Esophagus muscularis mucosa (tissue), 4 donors: Measurements from ENCODE around the gene WNT9A. TPM values are rescaled to one million over a fixed set of nuclear protein-coding genes. Genes with fewer than 3 reads are reported as not detected.

Experiments
- DNase-seq: peaks from one replicate; pipeline ENCODE4 v3.0.0-alpha.2; 2017; ENCODE audit errors: extremely low spot score
- H3K27ac ChIP-seq, 4 donors: fragments of 200-600 bp; sonication (generic); replicated peaks in 1 of 4; 1 replicate in 3 of 4; 2 replicates in 1 of 4; pipeline ENCODE4 v1.5.1; 2016 to 2019; ENCODE audit warnings: mild to moderate bottlenecking in 1 of 4
- H3K27me3 ChIP-seq, 4 donors: fragments of 200-600 bp; sonication (generic); one replicate each; pipeline versions ENCODE4 v1.5.1 to v1.6.0; 2016 to 2019
- H3K36me3 ChIP-seq, 4 donors: fragments of 200-600 bp; sonication (generic); one replicate each; pipeline ENCODE4 v1.5.1; 2016 to 2019
- H3K4me1 ChIP-seq, 4 donors: fragments of 200-600 bp; sonication (generic); one replicate each; pipeline ENCODE4 v1.5.1; 2016 to 2019
- H3K4me3 ChIP-seq, 4 donors: fragments of 200-600 bp; sonication (generic); 1 replicate in 2 of 4; 2 replicates in 2 of 4; pipeline ENCODE4 v1.5.1; 2016 to 2019; ENCODE audit warnings: mild to moderate bottlenecking in 4 of 4, moderate library complexity in 1 of 4
- H3K9me3 ChIP-seq, 4 donors: fragments of 200-600 bp; sonication (generic); 1 replicate in 3 of 4; 2 replicates in 1 of 4; pipeline ENCODE4 v1.5.1; 2016 to 2019
- EP300 ChIP-seq: sonication (generic); formaldehyde crosslinking; IDR thresholded peaks from one replicate; pipeline ENCODE4 v1.6.1; 2017; ENCODE audit warnings: antibody characterized with exemption
- POLR2A ChIP-seq: fragments of 450-650 bp; IDR thresholded peaks from one replicate; pipeline ENCODE4 v1.6.1; 2017; ENCODE audit warnings: antibody characterized with exemption, moderate library complexity, mild to moderate bottlenecking, low read depth
- POLR2AphosphoS5 ChIP-seq, 2 donors: sonication (generic); formaldehyde crosslinking; IDR thresholded peaks; one replicate each; pipeline ENCODE4 v1.6.1; 2017; ENCODE audit warnings: antibody characterized with exemption in 2 of 2
- WGBS: methylation state at CpG from one replicate; pipeline ENCODE4 v1.1.5; 2018; 5-methylcytosine and 5-hydroxymethylcytosine counted together
- intact Hi-C: fragments of 100-400 bp; cut with DNase I; formaldehyde crosslinking; loops from one replicate; pipeline ENCODE4 v1.15.1; 2023
- total RNA-seq, 4 donors: library from RNA; depleted of rRNA; stranded (reverse); fragments of >200 nt; gene quantifications; one replicate each; pipeline versions ENCODE4 v1.1.0 to v1.2.1, GENCODE V29; 2016
- TF ChIP-seq, protein P1 (sequence below), 3 experiments: fragments of 200-600 bp in 2 of 3; fragments of 450-650 bp in 1 of 3; sonication (generic) in 2 of 3; IDR thresholded peaks; one replicate each; pipeline ENCODE4 v1.5.1; 2017 to 2019; ENCODE audit warnings: antibody characterized with exemption in 3 of 3, mild to moderate bottlenecking in 2 of 3, moderate library complexity in 1 of 3

The WNT9A gene
- total RNA-seq, 4 donors from 2014 or later: 7.5 to 18.1 (median 14.4) TPM

DNA sequence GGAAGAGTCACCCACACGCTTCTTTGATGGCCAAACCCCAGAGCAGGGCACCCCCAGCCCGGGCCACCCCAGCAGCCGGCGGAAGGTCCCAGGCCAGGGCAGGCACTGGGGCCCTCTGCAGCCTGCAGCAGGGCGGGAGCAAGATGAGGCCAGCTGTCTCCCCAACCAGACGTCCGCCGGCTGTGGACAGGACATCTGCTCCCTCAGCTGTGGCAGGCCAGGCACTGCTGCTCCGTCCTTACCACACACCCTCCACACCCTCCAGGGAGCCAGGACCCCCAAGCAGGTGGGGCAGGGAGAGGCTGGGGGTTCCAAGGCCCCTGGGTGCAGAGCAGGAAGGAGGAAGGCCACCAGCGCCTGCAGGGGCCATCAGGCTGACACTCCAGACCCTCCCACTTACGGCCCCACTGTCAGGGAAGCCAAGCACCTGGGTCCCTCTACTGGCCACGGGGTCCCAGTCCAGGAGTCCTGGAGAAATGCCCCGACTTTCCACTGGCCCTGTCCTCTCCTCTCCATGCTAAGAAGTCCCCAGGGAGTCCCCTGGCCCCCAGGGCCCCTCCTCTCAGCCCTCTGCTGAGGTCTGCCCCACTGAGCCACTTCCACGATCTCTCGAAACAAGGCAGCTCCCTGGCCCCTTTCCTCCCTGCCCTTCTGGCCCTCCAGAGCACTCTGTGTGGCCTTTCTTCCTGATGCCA is 5.6 kb downstream of the WNT9A start:
- peak overlapping the region in 3 of 4 donors; percentile 86 to 91 (median 89) for H3K27ac ChIP-seq

DNA sequence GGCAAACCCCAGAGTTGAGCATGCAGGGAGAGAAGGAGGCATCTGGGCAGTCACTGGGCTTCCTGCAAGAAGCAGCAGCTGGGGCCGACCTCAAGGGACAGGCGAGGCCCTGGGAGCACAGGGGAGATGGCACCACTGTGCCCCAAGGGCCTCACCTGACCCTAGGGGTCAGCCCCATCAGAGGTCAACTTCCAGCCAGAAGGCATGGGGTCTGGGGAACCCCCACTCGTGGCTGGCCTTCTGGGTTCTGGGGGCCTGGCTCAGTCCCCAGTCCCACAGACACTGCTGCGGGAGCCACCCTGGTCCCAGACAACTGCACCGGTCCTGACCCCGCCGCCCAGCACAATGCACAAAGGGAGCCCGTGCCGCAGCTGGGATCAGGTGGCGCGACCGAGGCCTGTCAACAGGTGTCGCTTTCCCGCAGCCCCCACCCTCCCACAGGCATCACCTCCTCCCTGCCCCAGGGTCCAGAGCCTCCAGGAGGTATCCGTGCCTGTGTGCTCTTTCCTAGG is 6.2 kb downstream of the WNT9A start:
- peak overlapping the region in 2 of 4 donors; percentile 9 to 67 for H3K4me3 ChIP-seq
- H3K27ac ChIP-seq: peak overlapping the region in 1 of 4 donors; percentile 89
- TF ChIP-seq EP300: no peak
- TF ChIP-seq POLR2AphosphoS5 (IDR thresholded peaks at IDR 0.05): no peak
- no peak for TF ChIP-seq POLR2A
- TF ChIP-seq, protein P1, sequence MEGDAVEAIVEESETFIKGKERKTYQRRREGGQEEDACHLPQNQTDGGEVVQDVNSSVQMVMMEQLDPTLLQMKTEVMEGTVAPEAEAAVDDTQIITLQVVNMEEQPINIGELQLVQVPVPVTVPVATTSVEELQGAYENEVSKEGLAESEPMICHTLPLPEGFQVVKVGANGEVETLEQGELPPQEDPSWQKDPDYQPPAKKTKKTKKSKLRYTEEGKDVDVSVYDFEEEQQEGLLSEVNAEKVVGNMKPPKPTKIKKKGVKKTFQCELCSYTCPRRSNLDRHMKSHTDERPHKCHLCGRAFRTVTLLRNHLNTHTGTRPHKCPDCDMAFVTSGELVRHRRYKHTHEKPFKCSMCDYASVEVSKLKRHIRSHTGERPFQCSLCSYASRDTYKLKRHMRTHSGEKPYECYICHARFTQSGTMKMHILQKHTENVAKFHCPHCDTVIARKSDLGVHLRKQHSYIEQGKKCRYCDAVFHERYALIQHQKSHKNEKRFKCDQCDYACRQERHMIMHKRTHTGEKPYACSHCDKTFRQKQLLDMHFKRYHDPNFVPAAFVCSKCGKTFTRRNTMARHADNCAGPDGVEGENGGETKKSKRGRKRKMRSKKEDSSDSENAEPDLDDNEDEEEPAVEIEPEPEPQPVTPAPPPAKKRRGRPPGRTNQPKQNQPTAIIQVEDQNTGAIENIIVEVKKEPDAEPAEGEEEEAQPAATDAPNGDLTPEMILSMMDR (IDR thresholded peaks at IDR 0.05): no peak
- no peaks in the 10 kb centered on the region for H3K9me3 ChIP-seq
- no peak for DNase-seq
- WGBS: 100% methylated on average over 3 of the region's 15 CpGs
- intact Hi-C loops: no loop called here
- no peaks in the 10 kb centered on the region for H3K27me3 ChIP-seq
- no peaks in the 10 kb centered on the region for H3K36me3 ChIP-seq
- H3K4me1 ChIP-seq: peaks cover 34 to 81% (median 79%) of the 10 kb centered on the region in 4 donors

More for the DNA sequence above, 5.6 kb downstream of the WNT9A start:
- no peak for TF ChIP-seq EP300
- TF ChIP-seq, protein P1 (IDR thresholded peaks at IDR 0.05): peak in 1 of 3 experiments; percentile 10
- TF ChIP-seq POLR2A: no peak
- no peaks in the 10 kb centered on the region for H3K27me3 ChIP-seq
- H3K4me3 ChIP-seq: peak overlapping the region in 2 of 4 donors; percentile 9 to 67
- no peak for DNase-seq
- peaks cover 40 to 87% (median 85%) of the 10 kb centered on the region in 4 donors for H3K4me1 ChIP-seq
- H3K9me3 ChIP-seq: no peaks in the 10 kb centered on the region
- no peaks in the 10 kb centered on the region for H3K36me3 ChIP-seq
- WGBS: 58% methylated on average over 9 of the region's 15 CpGs
- intact Hi-C loops: no loop called here

GRCh38 chr1:227940791-227941241 is 6.9 kb downstream of the WNT9A start:
- peak overlapping the region in 1 of 4 donors; percentile 89 for H3K27ac ChIP-seq
- no peaks in the 10 kb centered on the region for H3K9me3 ChIP-seq
- no peak for DNase-seq
- 86% methylated on average over 5 of the region's 17 CpGs for WGBS
- H3K4me3 ChIP-seq: no peak overlapping the region
- no peaks in the 10 kb centered on the region for H3K27me3 ChIP-seq
- intact Hi-C loops: no loop called here
- no peaks in the 10 kb centered on the region for H3K36me3 ChIP-seq
- TF ChIP-seq POLR2A (no peak), EP300 (no peak), POLR2AphosphoS5 (IDR thresholded peaks at IDR 0.05) (no peak)
- TF ChIP-seq, protein P1 (IDR thresholded peaks at IDR 0.05): no peak
- H3K4me1 ChIP-seq: peaks cover 26 to 74% (median 72%) of the 10 kb centered on the region in 4 donors

- DNase-seq: no peak
- TF ChIP-seq POLR2AphosphoS5 (IDR thresholded peaks at IDR 0.05): no peak
- no peak for TF ChIP-seq EP300
- TF ChIP-seq POLR2A: no peak
- TF ChIP-seq, protein P1 (IDR thresholded peaks at IDR 0.05): no peak
- intact Hi-C loops: no loop called here
- WGBS: 68% methylated on average over 7 of the region's 20 CpGs
- no peaks in the 10 kb centered on the region for H3K36me3 ChIP-seq
- peak overlapping the region in 3 of 4 donors; percentile 31 to 89 (median 33) for H3K27ac ChIP-seq
- H3K4me1 ChIP-seq: peaks cover 19 to 71% (median 68%) of the 10 kb centered on the region in 4 donors
- no peaks in the 10 kb centered on the region for H3K27me3 ChIP-seq
- H3K9me3 ChIP-seq: no peaks in the 10 kb centered on the region
- H3K4me3 ChIP-seq: no peak overlapping the region
These were observed 7.7 kb downstream of the WNT9A start for GRCh38 chr1:227939791-227940771.
